ENCODE measurements around the gene KLHL14.
"Not testable (repeated sequence)": the region's sequence is repeated elsewhere in the genome, so short reads cannot be mapped to it uniquely, and the experiment has no call there.

KLHL14 gene

DNA sequence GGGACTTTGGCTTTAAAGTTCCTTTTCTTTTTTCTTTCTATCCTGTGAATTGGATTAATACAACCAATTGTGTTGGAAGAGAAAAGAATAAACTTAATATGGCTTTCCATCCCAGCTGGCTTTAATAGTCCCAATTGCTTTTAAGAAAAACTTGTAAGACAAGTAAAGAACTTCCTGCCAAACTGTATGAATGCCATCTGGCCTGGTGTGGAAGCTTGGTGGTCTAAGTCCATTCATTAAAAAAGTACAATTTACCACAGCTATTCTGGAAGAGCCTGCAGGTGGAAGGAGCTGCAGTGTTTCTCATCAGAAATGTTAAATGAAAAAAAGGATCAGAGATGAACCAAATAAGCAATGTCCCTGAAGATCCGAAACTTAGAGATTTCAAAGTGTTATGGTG is 103.9 kb downstream of the KLHL14 start:
- ChIA-PET CTCF (no interaction called here), POLR2A (no interaction called here)
- H3K4me3 ChIP-seq (ENCODE audit: low read depth, low read length), result no peak overlapping the region
- TF ChIP-seq, protein P1, sequence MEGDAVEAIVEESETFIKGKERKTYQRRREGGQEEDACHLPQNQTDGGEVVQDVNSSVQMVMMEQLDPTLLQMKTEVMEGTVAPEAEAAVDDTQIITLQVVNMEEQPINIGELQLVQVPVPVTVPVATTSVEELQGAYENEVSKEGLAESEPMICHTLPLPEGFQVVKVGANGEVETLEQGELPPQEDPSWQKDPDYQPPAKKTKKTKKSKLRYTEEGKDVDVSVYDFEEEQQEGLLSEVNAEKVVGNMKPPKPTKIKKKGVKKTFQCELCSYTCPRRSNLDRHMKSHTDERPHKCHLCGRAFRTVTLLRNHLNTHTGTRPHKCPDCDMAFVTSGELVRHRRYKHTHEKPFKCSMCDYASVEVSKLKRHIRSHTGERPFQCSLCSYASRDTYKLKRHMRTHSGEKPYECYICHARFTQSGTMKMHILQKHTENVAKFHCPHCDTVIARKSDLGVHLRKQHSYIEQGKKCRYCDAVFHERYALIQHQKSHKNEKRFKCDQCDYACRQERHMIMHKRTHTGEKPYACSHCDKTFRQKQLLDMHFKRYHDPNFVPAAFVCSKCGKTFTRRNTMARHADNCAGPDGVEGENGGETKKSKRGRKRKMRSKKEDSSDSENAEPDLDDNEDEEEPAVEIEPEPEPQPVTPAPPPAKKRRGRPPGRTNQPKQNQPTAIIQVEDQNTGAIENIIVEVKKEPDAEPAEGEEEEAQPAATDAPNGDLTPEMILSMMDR (IDR thresholded peaks at IDR 0.05; ENCODE audit: insufficient read depth, low read length, missing control alignments), result no peak
- no peak for DNase-seq (ENCODE audit: low read depth, low spot score)

DNA sequence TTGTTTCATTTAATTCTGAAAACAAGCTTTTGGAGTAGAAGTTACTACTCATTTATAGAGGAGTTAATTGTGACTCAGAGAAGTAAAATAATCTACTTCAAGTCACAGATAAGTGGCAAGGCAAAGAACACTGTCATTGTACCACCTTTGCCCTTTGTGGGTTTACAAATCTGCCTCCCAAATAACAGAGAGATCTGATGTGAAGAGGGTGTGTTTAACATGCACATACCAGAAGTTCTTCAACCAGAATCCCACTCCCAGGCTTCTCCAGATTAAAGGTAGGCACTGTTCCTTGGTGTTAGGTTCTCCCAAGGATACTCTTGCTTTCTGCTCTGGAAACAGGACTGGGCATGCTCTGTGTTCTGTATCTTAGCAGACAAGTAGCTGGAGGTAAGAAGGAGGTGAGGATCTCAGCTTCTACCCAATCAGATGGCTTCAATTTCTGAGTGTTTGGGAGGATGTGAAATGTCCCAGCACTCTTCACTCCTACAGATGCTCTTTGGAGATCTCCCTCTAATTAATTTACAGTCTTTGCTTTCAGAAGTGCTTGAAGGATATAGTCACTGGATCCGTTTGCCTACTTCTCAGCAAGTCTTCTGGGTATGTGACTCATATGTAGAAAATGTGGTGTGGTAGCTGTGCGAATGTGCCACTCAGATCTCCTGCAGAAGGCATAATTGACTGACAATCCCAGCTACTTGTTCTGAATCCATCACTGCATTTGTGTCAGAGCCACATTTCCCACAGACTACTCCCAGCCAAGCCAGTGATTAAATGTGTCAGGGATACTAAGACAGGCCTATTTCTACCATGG is 111.1 kb downstream of the KLHL14 start:
- H3K4me3 ChIP-seq (ENCODE audit: low read depth, low read length), result no peak overlapping the region
- TF ChIP-seq, protein P1 (IDR thresholded peaks at IDR 0.05; ENCODE audit: insufficient read depth, low read length, missing control alignments), result no peak
- CTCF ChIA-PET, result no interaction called here
- DNase-seq (ENCODE audit: low read depth, low spot score), result no peak
- POLR2A ChIA-PET, result no interaction called here

DNA sequence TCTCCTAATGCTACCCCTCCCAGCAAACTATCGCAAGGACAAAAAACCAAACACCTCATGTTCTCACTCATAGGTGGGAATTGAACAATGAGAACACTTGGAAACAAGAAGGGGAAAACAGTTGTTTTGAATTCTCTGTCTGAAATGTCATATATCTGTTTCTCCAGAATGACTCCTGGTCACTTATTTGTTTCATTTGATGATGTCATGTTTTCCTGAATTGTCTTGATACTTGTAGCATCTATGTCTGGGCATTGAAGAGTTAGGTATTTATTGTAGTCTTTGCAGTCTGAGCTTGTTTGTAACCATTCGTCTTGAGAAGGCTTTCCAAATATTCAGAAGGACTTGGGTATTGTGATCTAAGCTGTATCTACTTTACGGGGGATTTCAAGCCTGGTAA is 118.3 kb downstream of the KLHL14 start:
- DNase-seq (ENCODE audit: low read depth, low spot score); POLR2A ChIA-PET; H3K4me3 ChIP-seq (ENCODE audit: low read depth, low read length); CTCF ChIA-PET: not testable (repeated sequence)

DNA sequence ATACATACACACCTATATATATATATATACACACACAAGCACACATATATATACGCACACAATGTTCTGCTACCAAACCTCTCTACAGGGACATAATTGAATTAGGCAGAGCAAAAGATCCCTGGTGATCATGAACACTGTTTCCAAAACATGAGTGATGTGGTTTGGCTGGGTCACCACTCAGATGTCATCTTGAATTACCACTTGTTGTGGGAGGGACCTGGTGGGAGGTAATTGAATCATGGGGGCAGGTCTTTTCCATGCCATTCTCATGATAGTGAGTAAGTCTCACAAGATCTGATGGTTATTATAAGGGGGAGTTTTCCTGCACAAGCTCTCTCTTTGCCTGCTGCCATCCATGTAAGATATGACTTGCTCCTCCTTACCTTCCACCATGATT is 135.2 kb downstream of the KLHL14 start:
- DNase-seq (ENCODE audit: low read depth, low spot score); POLR2A ChIA-PET; H3K4me3 ChIP-seq (ENCODE audit: low read depth, low read length); CTCF ChIA-PET: not testable (repeated sequence)

DNA sequence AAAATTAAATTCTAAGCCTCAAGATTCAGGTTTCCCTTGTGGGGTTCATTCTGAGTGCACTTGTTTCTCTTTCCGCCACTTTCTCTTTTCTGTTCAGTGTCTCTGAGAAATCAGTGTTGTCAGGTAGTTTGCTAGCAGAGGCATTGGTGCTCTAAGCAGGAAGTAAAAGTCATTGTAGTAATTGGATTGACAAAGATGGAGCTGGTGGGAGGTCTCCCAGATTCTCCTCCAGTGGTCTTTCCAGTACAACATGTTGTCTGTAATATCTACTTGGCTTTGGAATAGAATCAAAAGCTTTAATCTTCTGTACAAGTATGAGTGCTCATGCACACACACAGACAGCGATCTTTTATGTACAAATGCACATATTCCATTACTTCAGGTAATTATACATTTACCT is 135.6 kb downstream of the KLHL14 start:
- POLR2A ChIA-PET, result no interaction called here
- TF ChIP-seq, protein P1 (IDR thresholded peaks at IDR 0.05; ENCODE audit: insufficient read depth, low read length, missing control alignments), result no peak
- no peak overlapping the region for H3K4me3 ChIP-seq (ENCODE audit: low read depth, low read length)
- CTCF ChIA-PET, result no interaction called here
- no peak for DNase-seq (ENCODE audit: low read depth, low spot score)

DNA sequence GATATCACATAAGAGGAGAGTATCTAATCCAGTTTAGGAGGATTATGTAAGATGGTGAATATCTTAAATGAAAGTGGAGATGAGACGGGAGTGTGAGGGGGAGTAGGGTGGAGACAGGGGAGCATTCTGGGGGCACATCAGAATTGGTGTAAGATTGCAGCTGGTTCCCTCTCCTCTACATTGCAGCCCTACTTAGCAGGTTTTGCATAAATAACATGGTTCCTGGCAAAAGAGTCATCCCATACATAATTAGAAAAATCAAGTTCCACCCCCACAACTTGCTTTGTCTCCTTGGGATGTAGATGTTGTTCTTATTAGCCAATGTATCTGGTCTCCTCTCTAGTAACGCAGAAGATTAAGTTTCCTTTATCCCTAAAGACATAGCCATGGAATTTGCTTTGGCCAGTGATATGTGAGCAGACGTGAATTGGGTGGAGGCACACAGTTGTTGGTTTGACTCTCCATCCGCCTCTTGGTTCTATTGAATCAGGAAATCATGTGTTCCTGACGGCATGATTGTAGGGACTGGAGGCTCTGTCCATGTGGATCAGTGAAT is 137.9 kb downstream of the KLHL14 start:
- CTCF ChIA-PET, result no interaction called here
- H3K4me3 ChIP-seq (ENCODE audit: low read depth, low read length), result no peak overlapping the region
- DNase-seq (ENCODE audit: low read depth, low spot score), result no peak
- TF ChIP-seq, protein P1 (IDR thresholded peaks at IDR 0.05; ENCODE audit: insufficient read depth, low read length, missing control alignments), result no peak
- POLR2A ChIA-PET, result interaction anchor here (0.5 kb wide), 1 partner anchor 560 kb away, joined by 4 read pairs; no protein-coding TSS in a partner anchor

DNA sequence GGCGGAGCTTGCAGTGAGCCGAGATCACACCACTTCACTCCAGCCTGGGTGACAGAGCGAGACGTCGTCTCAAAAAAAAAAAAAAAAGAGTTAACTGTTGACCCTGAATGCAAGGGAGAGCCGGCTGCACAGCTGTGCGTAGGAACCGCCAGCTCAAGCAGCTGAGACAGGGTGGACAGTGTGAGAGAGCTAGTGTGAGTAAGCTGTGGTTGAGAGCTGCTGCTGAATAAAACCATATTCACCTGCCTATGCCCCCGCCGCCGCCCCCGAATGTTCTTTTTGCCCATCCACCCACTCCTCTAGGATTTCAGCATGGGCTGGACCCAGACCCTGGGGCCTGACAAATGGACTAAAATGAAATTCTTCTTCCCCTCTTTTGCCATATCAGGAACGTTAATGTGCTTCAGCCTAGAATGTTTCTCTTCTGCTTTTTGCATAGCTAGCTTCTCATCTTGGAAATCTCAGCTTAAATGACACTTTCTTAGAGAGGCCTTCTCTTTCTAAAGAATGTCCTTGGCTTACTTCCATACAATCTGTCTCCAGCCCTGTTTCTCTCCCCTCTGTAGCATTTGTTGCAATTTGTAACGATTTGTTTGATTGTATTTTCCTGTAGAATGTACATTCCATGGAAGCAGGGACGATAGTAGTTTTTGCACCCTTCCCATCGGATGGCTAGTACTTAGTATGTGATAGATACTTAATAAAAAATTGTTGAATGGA is 142.7 kb downstream of the KLHL14 start:
- TF ChIP-seq, protein P1 (IDR thresholded peaks at IDR 0.05; ENCODE audit: insufficient read depth, low read length, missing control alignments), result no peak
- ChIA-PET POLR2A (no interaction called here), CTCF (no interaction called here)
- H3K4me3 ChIP-seq (ENCODE audit: low read depth, low read length), result no peak overlapping the region
- no peak for DNase-seq (ENCODE audit: low read depth, low spot score)
